Glomerular visceral epithelial cell (primary cell): ENCODE data around the gene HOOK1.
A peak's percentile ranks its signal among the peaks of the same experiment; 100 is the strongest.
"Not testable (repeated sequence)": the region's sequence is repeated elsewhere in the genome, so short reads cannot be mapped to it uniquely, and the experiment has no call there.

ENCODE experiments used
- DNase-seq: peaks from one replicate; pipeline ENCODE4 v3.0.0-alpha.2; 2016; ENCODE audit errors: extremely low spot score

Gene HOOK1

DNA sequence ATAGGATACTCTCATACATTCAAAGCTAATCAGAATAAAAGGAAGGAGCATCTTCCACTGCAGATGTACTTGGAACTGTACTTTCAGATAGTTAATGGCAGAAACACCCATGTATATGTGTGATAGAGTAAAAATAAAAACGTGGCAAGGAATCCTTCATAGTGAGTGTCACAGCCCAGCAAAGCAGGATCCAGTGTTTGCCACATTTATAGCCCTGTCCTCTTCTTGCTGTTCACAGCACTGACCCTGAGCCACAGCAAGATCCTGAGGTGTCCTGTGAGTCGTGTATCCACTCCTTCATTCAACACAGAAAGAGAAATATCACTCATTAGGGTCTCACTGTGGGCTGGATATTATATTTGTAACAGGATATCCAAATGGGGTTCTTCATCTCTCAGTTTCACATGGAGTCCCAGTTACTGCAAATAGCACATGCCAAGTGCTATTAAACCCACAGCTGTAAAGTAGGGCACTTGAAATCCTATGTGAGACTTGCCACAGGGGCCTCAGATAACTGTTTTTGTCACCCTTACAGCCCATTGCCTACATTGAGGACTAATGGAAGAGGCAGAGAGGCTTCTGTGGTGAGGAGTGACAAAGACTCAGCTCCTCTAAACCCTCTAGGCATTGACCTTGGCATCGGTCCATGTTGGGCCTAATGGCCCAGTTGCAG, 70.5 kb downstream of the HOOK1 start:
- DNase-seq: no peak

DNA sequence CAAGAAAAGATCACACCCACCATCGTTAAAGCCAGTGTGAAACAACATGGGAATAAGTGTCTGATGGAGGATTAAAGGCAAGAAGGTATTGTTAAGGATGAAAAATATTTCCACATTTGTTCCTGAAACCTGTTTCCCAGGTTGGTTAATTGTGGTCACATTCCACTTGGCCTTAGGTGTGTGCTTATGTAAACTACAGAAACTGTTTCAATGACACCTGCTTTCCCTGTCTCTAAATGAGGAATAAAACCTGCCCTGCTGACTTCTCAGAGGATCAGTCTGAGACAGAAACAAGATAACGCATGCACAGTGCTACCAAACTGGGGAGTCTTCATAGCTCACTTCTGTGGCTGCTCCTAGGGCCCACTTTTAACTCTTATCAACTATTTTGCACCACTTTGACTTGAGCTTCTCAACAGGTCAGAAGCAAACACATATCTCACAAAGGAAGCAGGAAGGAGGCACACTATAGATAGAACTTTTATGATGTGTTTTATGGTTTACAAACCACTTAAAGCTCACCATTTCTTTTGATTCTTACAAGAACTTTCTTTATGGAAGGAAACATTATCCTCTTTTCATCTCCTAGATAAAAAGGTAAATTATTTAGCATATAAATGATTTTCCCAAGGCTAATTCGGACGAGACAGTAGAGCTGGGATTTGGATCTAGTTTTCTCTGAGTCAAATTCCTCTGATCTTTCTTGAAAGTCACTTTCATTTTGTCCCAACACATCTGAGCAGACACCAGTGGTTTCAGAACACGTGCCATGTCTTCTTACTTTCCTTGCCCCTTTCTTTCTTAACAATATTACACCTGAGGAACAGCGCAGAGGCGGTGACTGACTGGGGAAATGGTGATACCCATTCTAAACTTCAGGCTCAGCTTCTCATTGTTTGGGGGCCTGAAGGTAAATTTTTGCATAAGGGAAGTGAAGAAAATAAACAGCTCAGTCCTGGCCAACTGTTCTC, 78.4 kb downstream of the HOOK1 start:
- no peak for DNase-seq

DNA sequence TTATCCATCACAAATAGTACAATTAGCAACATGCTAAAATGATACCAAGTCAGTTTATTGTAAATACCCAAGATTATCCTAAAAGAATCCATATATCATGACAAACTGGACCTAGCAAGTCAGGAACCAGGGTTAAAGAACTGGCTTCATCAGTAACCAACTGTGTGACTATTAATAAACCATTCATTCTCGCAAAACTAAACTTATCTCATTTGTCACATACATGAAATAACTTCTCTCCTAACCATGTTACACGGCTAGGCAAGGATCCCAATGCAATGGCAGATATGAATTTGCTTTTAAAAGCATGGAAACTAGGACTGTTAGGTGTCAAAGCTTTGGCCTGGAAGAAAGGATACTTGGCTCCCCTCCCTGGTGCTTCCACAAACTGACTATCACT, 82.4 kb downstream of the HOOK1 start:
- DNase-seq: no peak

DNA sequence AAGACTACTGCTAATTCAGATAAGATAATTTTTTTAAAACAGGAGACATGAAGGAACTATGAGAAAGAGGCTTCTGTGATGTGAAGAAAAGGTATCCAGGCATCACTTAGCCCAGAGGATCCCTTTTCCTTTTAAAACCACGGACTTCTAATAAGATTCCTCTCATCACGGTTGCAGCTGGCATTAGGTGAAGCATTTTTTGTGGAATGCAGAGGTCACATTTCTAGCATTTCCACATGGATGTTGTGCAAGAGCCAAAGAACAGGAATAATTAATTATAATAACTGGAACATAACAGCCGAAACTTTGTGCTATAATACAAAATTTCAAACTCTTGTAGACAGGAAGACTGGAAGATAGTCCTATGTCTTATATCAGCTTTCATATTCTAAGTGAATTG, 84.2 kb downstream of the HOOK1 start:
- no peak for DNase-seq

DNA sequence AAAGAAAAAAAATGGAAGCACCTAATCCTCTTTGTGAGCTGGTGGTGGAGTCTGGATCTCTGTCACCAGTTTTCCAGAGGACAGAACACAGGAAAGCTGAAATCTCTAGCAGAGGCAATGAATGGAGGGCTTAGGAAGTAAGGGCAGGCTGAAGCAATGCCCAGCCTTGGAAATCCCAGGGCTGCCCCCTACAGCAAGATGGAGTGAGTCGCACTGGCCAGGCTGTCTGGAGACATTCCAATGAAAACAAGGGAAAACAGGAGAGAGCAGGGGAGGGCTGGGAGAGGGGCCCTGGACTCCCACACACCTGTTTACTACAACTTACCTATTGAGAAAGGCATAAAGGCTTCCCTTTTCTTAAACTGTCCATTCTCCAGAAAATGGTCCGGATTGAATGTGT, 85.9 kb downstream of the HOOK1 start:
- peak; percentile 6 for DNase-seq

DNA sequence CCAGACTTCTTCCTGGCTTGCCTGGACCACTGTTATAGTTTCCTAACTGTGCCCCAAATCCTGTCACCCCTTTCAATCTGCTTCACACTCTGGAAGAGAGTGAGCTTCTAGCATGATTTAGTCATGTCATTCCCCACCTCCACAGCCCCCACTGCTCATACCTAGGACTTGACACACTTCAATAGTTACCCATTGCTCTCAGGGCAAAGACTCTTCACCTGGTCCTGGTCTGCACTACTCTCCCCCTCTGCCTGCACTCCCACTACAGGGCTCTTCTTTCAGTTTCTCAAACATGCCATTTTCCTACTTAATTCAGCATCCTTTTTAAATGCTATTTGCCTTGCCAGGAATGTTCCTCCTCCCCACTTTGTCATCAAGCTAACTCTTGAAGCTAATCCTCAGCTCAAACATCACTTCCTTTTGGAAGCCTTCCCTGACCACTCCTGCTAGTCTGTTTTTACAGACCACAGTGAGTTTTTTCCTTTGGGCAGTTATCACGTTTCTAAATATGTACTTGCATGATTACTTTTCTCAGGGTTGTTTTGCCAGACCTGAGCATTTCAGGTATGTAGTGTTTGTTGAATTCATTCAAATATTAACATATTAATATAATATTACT, 87.1 kb downstream of the HOOK1 start:
- no peak for DNase-seq

DNA sequence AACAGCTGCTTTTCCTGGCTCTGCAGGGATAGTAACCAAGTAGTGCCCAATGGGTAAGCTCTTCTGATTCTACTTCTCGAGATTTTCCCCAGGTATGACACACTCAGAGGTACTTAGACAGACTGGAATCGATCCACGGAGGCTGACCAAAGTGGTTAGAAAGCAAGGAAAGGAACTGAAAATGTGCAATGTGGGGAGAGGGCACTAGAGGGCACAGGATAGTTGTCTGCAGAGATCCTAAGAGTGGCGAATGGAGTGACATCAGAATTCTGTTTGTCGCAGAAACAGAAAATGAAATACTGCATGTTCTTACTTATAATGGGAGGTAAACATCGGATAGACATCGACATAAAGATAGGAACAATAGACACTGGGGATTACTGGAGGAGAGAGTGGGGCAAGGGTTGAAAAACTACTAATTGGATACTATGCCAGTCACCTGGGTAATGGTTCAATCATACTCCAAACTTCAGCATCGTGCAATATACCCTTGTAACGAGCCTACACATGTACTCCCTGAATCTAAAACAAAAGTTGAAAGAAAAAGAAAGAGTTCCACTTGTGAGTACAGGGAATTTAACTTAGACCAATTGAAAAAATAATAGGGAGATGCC, 88.5 kb downstream of the HOOK1 start:
- peak; percentile 21 for DNase-seq

DNA sequence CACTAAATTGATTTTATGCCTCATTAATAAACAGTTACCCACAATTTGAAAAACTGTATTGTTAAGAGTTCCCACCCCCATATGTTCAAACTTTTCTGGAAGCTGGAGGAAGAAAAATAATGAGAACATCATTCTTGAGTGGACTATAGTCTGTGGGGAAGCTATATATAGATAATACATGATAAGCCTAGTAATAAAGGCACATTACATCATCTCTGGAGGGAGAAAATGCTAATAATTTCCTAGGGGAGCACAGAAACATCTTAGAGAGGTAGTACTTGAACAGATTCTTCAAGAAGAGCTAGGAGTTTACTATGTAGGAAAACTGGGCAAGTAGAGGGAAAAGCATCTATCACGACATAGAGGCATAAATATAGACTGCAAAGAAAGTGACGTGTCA, 92.2 kb downstream of the HOOK1 start:
- DNase-seq: no peak

DNA sequence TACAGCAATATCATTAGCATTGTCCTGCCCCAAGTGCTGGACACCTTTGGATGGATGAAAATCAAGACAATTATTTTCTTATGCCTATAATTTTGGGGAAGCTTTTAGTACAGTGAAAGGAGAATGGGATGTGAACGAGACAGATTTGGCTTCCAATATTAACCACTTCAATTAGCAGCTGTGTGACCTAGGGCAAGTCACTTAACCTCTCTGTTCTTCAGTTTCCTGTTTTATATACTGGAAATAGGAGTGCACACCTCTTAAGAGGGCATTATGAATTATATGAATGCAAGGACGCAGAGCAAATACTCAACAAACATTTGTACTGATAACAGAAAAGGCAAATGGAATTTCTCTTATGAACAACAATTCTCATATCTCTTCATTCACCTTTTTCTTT, 93.3 kb downstream of the HOOK1 start:
- DNase-seq: no peak

DNA sequence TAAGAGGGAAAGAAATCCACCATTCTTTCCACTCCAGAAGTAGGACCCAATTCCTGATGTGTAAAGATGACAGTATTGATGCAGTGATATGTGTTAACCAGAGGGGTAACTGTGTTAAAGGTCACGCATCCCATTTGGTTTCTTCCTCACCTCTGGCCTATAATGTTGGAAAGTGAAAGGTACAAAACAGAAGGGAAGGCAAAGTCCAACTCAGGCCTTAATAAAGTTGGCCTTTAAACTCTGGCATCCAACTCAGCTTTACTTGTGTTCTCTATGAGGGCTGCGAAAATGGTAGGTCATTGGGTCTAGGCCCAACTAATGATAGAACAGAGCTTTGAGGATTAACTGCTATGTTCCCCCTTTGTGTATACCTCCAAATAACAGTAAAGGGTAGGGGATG, 93.9 kb downstream of the HOOK1 start:
- DNase-seq: no peak

DNA sequence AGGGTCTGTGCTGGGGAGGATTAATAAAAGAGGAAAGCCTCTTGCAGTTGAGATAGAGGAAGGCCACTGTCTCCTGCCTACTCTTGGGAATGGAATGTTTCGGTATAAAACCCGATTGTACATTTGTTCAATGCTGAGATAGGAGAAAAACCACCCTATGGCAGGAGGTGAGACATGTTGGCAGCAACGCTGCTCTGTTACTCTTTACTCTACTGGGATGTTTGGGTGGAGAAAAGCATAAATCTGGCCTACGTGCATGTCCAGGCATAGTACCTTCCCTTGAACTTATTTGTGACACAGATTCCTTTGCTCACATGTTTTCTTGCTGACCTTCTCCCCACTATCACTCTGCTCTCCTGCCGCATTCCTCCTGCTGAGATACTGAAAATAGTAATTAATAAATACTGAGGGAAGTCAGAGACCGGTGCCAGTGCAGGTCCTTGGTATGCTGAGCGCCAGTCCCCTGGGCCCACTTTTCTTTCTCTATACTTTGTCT, 100.1 kb downstream of the HOOK1 start:
- DNase-seq: not testable (repeated sequence)

DNA sequence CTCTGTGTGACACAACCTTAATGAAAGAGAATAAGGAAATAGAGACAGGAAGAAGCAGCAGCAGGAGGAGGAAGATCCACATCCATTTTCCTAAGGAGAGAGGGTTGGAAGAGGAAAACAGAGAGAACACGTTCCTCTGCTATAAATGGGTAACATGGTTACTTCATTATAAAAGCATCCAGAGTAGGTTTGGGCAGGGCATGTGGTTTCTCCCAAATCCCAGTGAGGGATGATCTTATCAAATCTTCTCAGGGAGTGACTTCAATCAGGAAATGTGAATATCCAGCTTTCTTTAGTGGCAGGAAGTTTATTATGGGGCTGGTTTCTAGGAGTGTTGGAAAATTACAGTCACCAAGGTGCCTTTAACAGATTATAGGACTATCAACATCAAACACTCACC, 100.8 kb downstream of the HOOK1 start:
- DNase-seq: no peak

DNA sequence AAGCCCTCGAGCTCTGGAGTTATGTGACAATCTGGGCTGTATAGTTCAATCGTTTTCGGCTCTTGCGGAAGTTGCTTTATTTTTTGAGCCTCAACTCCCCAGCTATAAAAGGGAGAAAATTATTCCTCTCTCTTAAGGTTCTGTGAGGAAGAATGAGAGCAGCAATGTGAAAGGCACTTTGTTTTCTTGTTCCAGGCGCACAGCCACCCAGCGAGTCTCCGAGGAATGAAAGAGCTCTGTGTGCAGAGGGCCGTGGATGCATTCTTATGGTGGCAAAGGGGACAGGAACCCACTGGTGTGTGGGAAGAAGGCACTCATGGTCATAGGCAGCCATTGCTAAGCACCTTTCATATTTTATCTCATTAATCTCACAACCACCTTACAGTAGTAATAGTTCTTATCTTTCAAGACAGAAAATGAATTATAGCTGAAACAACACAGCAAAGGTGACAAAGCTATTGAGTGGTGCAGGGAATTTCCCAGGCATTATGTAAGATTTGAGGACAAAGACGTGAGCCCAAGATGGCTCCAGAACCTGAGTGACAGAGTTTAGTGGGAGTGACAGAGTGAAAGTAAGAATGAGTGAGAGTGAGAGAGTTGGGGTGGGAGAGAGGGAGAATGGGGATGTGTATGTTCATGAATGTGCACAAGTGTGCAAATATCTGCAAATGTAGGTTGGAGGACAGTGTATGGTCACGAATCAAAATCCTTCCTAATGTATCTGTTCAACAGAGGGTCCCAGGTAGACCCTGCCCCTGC, 102.5 kb downstream of the HOOK1 start:
- DNase-seq: no peak

DNA sequence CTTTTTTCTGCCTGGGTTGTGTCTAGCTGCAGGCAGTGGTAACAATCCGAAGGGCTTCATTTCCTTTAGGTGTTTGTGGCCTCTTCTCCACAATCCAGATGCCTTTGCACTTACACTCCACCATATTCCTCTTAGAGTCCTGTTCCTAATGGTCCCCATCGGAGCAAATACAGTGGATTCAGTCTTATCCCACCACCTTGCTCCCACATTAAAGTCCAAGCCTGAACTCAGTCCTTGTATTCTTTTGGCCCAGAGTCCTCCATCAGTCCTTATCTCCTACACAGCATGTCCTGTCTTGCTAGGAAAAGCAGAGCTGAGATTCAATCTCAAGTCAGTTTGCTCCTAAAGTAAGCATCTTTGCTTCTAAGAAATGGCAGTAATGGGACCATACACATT, 103.0 kb downstream of the HOOK1 start:
- DNase-seq: no peak

DNA sequence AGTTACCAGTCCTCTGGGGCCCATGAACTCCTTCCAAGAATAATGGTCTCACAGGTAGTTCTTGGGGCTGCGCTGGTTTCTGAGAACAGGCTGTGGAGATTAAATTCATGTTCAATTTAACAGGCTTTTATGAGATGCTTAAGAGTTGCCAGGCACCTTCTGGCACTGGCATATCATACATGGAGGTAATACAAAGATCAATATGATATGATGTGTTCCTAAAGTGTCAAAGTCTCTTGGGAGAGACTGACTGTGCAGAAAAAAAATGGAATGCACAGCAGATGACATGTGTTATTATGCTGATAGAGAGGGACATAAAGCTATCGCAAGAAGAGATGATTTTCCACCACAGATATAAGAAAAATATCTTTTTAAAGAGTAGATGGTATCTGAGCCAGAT, 105.0 kb downstream of the HOOK1 start:
- DNase-seq: no peak

DNA sequence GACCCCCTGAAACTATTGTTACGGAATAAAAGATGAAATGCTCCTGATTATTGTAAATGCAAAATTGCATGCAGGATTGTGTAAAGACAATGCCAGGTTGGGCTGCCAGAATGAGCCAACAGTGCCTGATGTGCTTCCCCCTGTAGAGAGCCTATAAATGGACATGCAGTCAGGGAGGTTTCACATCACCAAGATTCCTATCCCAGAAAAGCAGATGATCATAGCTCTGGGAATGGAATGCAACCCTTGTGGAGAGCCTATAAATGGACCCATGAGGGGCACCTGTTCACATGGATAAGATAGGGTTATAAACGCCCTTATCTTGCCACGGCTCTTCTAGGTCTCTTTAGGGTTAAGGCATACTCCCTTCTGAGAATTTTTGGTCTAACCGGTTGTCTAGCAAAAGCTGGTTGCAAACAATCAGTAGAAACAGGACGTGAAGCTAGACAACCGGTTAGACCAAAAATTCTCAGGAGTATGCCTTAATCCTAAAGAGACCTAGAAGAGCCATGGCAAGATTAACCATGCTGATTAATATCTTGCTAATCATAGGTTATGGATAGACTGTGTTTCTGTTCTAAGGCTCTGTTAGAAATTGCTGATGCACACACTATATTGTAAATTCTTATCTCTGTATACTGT, 106.6 kb downstream of the HOOK1 start:
- not testable (repeated sequence) for DNase-seq

DNA sequence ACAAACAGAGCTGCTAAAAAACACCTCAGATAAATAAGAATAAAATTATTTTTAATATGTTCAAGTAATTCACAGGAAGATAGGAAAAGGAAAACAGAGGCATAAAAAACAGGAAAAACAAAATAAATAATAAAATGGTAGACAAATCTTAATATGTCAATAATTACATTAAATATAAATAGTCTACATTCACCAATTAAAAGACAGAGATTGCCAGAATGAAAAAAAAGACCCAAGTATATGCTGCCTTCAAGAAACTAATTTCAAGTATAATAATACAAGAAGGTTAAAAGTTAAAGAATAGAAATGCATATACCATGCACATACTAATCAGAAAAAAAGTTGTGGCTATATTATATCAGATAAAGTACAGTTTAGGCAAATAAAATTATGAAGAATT, 109.9 kb downstream of the HOOK1 start:
- no peak for DNase-seq
